ENCODE results near the gene CD69. TPM values are rescaled to one million over a fixed set of nuclear protein-coding genes. Genes with fewer than 3 reads are reported as not detected.

The CD69 gene
- total RNA-seq, 4 donors from 2014 or later: 5.0 to 18.2 (median 6.2) TPM

- TF ChIP-seq CTCF (IDR thresholded peaks at IDR 0.05): no peak
- TF ChIP-seq POLR2A (IDR thresholded peaks at IDR 0.05): no peak
- no peak for DNase-seq
- intact Hi-C loops (cut with DNase I): loop anchor here (2.0 kb wide), 1 partner anchor 79 kb away; no protein-coding TSS in a partner anchor
- Histone ChIP-seq H3K36me3 (no peaks in the 10 kb centered on the region), H3K27ac (no peak overlapping the region), H3K9me3 (no peaks in the 10 kb centered on the region), H3K4me3 (replicated peaks in 1 of 3) (no peak overlapping the region), H3K27me3 (no peaks in the 10 kb centered on the region), H3K4me1 (no peaks in the 10 kb centered on the region)
- 84 to 94% methylated on average over 1 of the region's 1 CpG for WGBS, 2 donors
Measured at GRCh38 chr12:9711664-9712063, 49.0 kb downstream of the CD69 start.

GRCh38 chr12:9710584-9711375 lies 49.9 kb downstream of the CD69 start:
- intact Hi-C loops (cut with DNase I): loop anchor here (2.0 kb wide), 1 partner anchor 78 kb away; no protein-coding TSS in a partner anchor
- Histone ChIP-seq H3K9me3 (no peaks in the 10 kb centered on the region), H3K4me1 (no peaks in the 10 kb centered on the region), H3K4me3 (replicated peaks in 1 of 3) (no peak overlapping the region), H3K36me3 (no peaks in the 10 kb centered on the region), H3K27me3 (no peaks in the 10 kb centered on the region), H3K27ac (no peak overlapping the region)
- WGBS, 2 donors: 89 to 92% methylated on average over 3 of the region's 3 CpGs
- no peak for TF ChIP-seq CTCF (IDR thresholded peaks at IDR 0.05)
- TF ChIP-seq POLR2A (IDR thresholded peaks at IDR 0.05): no peak
- no peak for DNase-seq

GRCh38 chr12:9708853-9709252 lies 51.8 kb downstream of the CD69 start:
- Histone ChIP-seq H3K4me3 (replicated peaks in 1 of 3) (no peak overlapping the region), H3K36me3 (no peaks in the 10 kb centered on the region), H3K27ac (no peak overlapping the region), H3K4me1 (no peaks in the 10 kb centered on the region), H3K9me3 (no peaks in the 10 kb centered on the region), H3K27me3 (no peaks in the 10 kb centered on the region)
- DNase-seq: no peak
- intact Hi-C loops (cut with DNase I): no loop called here
- TF ChIP-seq POLR2A (IDR thresholded peaks at IDR 0.05) (no peak), CTCF (IDR thresholded peaks at IDR 0.05) (no peak)
- WGBS, 2 donors: 93 to 97% methylated on average over 3 of the region's 3 CpGs

- Histone ChIP-seq H3K4me1 (no peaks in the 10 kb centered on the region), H3K9me3 (no peaks in the 10 kb centered on the region), H3K27me3 (no peaks in the 10 kb centered on the region), H3K27ac (no peak overlapping the region), H3K36me3 (no peaks in the 10 kb centered on the region), H3K4me3 (replicated peaks in 1 of 3) (no peak overlapping the region)
- DNase-seq: peak; percentile 42 to 64
- 46 to 57% methylated on average over 12 of the region's 12 CpGs for WGBS, 2 donors
- intact Hi-C loops (cut with DNase I): no loop called here
- no peak for TF ChIP-seq POLR2A (IDR thresholded peaks at IDR 0.05)
- peak; percentile 23 to 84 (median 66) for TF ChIP-seq CTCF (IDR thresholded peaks at IDR 0.05)
Measured at GRCh38 chr12:9707864-9708808, 52.6 kb downstream of the CD69 start.

Measured in thyroid gland (tissue), 4 donors.